Keratinocyte (primary cell): ENCODE measurements around the gene STAC. TPM values are rescaled to one million over a fixed set of nuclear protein-coding genes. Genes with fewer than 3 reads are reported as not detected.

ENCODE experiments used
- DNase-seq: peaks from one replicate; pipeline ENCODE4 v3.0.0-alpha.2; 2011; ENCODE audit warnings: low read depth, missing footprints, low spot score
- FAIRE-seq: peaks from 2 replicates; lab custom pipeline; 2011; peaks lifted over from hg19 to GRCh38; lab: Jason Lieb, UNC
- H2AFZ ChIP-seq: 2 replicates; pipeline ENCODE4 v1.6.0; 2012; ENCODE audit warnings: low read length, control low read depth, inconsistent platforms; ENCODE audit not compliant: control insufficient read depth
- H3K27ac ChIP-seq: 2 replicates; pipeline ENCODE4 v1.5.1; 2011; ENCODE audit warnings: low read length; ENCODE audit not compliant: control insufficient read depth, insufficient read depth
- H3K27me3 ChIP-seq: 3 replicates; pipeline ENCODE4 v1.6.0; 2011; ENCODE audit warnings: low read length; ENCODE audit not compliant: control insufficient read depth, insufficient read depth; ENCODE audit errors: extremely low read depth
- H3K36me3 ChIP-seq, 2 experiments: 2 replicates in 1 of 2; 3 replicates in 1 of 2; pipeline ENCODE4 v1.5.1; 2011; ENCODE audit warnings: low read length in 2 of 2, mild to moderate bottlenecking in 1 of 2; ENCODE audit not compliant: control insufficient read depth in 2 of 2, insufficient read depth in 2 of 2; ENCODE audit errors: extremely low read depth in 1 of 2
- H3K4me1 ChIP-seq: 3 replicates; pipeline ENCODE4 v1.5.1; 2011; ENCODE audit warnings: low read length; ENCODE audit not compliant: control insufficient read depth, insufficient read depth; ENCODE audit errors: extremely low read depth
- H3K4me2 ChIP-seq: 3 replicates; pipeline ENCODE4 v1.6.0; 2011; ENCODE audit warnings: low read depth, low read length; ENCODE audit not compliant: control insufficient read depth, insufficient read depth; ENCODE audit errors: extremely low read depth
- H3K4me3 ChIP-seq, 3 experiments: fragments of 200-600 bp in 1 of 3; sonication (generic) in 1 of 3; 2 replicates in 2 of 3; 3 replicates in 1 of 3; pipeline ENCODE4 v1.5.1; 2011 to 2016; ENCODE audit warnings: low read length in 3 of 3, mild to moderate bottlenecking in 3 of 3, control low read depth in 2 of 3, inconsistent platforms in 1 of 3, low read depth in 1 of 3, mixed read lengths in 1 of 3, mixed run types in 1 of 3, moderate library complexity in 1 of 3; ENCODE audit not compliant: control insufficient read depth in 2 of 3, insufficient read depth in 2 of 3; ENCODE audit errors: extremely low read depth in 1 of 3
- H3K79me2 ChIP-seq: 2 replicates; pipeline ENCODE4 v1.6.0; 2012; ENCODE audit warnings: low read length; ENCODE audit not compliant: control insufficient read depth, insufficient read depth
- H3K9ac ChIP-seq: 3 replicates; pipeline ENCODE4 v1.6.0; 2011; ENCODE audit warnings: low read length; ENCODE audit not compliant: control insufficient read depth, insufficient read depth; ENCODE audit errors: extremely low read depth
- H3K9me1 ChIP-seq: 3 replicates; pipeline ENCODE4 v1.6.0; 2011; ENCODE audit warnings: low read length; ENCODE audit not compliant: control insufficient read depth, insufficient read depth; ENCODE audit errors: extremely low read depth
- H3K9me3 ChIP-seq: 2 replicates; pipeline ENCODE4 v1.5.1; 2012; ENCODE audit warnings: low read depth, low read length; ENCODE audit not compliant: control insufficient read depth
- H4K20me1 ChIP-seq: 3 replicates; pipeline ENCODE4 v1.6.0; 2011; ENCODE audit warnings: low read length; ENCODE audit not compliant: control insufficient read depth, insufficient read depth; ENCODE audit errors: extremely low read depth
- EZH2 ChIP-seq: IDR thresholded peaks from one replicate; pipeline ENCODE4 v1.6.1; 2012; ENCODE audit warnings: inconsistent platforms, mild to moderate bottlenecking, low read length, moderate library complexity
- dilution Hi-C: fragments of 300-500 bp; cut with MboI; formaldehyde crosslinking; loops from one replicate; pipeline ENCODE4 v1.7.0; 2020; ENCODE audit warnings: low sequenced_read_pairs; ENCODE audit not compliant: extremely low pct_ligation_motif_present
- polyA plus RNA-seq, 5 experiments: library from polyadenylated mRNA; depleted of rRNA in 3 of 5; stranded (reverse) in 3 of 5; stranded (forward) in 1 of 5; unstranded in 1 of 5; fragments of >200 nt; gene quantifications; 1 replicate in 1 of 5; 2 replicates in 3 of 5; 3 replicates in 1 of 5; pipeline versions ENCODE4 v1.2.1 to v1.2.3, GENCODE V29; 2011 to 2012; ENCODE audit warnings: missing spikeins in 2 of 5, low read depth in 1 of 5, low replicate concordance in 1 of 5
- TF ChIP-seq, protein P1 (sequence below), 3 experiments: IDR thresholded peaks in 1 of 3; conservative IDR thresholded peaks in 1 of 3; optimal IDR thresholded peaks in 1 of 3; 2 replicates in 2 of 3; 3 replicates in 1 of 3; pipeline versions ENCODE3 to v1.5.1; 2011; ENCODE audit warnings: low read length in 3 of 3, mild to moderate bottlenecking in 3 of 3, moderate library complexity in 2 of 3, control low read depth in 1 of 3, inconsistent platforms in 1 of 3; ENCODE audit not compliant: insufficient read depth in 2 of 3; ENCODE audit errors: extremely low read depth in 1 of 3

The STAC gene
- polyA plus RNA-seq, 1 donor (not counting 4 experiments of a cell fraction or from before 2014, with no cell fraction given), result 7.9 TPM

DNA sequence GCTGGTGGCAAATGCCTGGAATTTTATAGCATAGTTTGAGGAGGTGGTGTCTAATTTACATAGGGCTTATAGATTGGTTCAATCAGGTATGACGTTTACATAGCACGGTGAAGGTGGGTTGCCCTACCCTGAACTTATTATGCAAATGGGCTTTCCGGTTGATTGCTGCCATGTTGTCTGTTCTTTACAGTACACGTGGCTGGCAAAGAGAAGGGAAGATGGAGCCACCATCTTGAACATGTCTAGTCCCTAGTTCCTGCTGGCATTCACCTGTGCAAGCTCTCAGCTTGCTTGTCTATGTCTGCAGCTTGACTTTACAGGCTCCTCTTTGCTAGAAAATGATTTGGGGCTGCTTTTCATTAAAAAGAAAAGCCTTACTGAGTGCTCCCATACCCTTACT is 14.0 kb upstream of the STAC start:
- dilution Hi-C loops, result no loop called here
- Histone ChIP-seq H3K9me1 (no peaks in the 10 kb centered on the region), H3K27me3 (no peaks in the 10 kb centered on the region), H3K36me3 (no peaks in the 10 kb centered on the region), H4K20me1 (no peaks in the 10 kb centered on the region), H3K79me2 (no peaks in the 10 kb centered on the region), H3K4me2 (no peak overlapping the region), H3K4me3 (no peak overlapping the region), H3K9ac (no peak overlapping the region), H3K4me1 (peaks cover 24% of the 10 kb centered on the region), H2AFZ (no peak overlapping the region), H3K9me3 (no peaks in the 10 kb centered on the region), H3K27ac (no peak overlapping the region)
- DNase-seq (no peak), FAIRE-seq (no peak)
- TF ChIP-seq, protein P1, sequence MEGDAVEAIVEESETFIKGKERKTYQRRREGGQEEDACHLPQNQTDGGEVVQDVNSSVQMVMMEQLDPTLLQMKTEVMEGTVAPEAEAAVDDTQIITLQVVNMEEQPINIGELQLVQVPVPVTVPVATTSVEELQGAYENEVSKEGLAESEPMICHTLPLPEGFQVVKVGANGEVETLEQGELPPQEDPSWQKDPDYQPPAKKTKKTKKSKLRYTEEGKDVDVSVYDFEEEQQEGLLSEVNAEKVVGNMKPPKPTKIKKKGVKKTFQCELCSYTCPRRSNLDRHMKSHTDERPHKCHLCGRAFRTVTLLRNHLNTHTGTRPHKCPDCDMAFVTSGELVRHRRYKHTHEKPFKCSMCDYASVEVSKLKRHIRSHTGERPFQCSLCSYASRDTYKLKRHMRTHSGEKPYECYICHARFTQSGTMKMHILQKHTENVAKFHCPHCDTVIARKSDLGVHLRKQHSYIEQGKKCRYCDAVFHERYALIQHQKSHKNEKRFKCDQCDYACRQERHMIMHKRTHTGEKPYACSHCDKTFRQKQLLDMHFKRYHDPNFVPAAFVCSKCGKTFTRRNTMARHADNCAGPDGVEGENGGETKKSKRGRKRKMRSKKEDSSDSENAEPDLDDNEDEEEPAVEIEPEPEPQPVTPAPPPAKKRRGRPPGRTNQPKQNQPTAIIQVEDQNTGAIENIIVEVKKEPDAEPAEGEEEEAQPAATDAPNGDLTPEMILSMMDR (optimal IDR thresholded peaks at IDR 0.05 in 1 of 3, IDR thresholded peaks at IDR 0.05 in 1 of 3, conservative IDR thresholded peaks at IDR 0.05 in 1 of 3; ENCODE audit: extremely low read depth in 1 of 3, insufficient read depth in 2 of 3, low read length in 3 of 3), result no peak
- no peak for TF ChIP-seq EZH2

DNA sequence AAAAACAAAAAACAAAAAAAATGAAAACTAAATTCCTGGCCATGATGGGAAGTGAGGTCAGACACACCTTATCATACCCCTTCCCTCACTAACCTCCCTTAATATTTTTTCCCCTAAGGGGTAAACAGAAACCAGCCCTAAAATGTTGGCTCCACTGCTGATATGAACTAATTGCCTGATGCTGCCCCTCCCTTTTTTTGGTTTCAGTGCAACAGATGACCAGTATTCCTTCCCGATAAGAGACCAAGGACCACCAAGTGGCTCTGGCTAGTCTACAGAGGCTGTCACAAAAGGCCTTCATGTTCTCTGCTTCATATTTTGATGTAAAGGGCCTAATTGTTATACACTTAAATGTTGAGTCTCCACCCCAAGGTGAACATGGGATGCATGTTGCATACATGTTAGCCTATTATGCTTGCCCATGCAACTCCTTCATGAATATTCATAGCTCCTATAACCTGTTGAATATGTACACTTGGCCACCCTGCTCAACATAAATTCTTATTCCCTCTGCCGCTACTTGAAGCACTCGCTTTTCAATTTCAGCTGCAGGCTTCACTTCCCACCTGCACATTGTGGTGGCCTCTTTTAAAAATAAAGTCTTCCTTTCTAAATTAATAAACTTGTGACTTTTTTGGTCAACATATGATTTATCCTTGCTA is 12.3 kb upstream of the STAC start:
- dilution Hi-C loops, result no loop called here
- no peaks in the 10 kb centered on the region for H3K27me3 ChIP-seq
- H3K4me3 ChIP-seq, result no peak overlapping the region
- no peaks in the 10 kb centered on the region for H3K36me3 ChIP-seq
- no peaks in the 10 kb centered on the region for H4K20me1 ChIP-seq
- no peaks in the 10 kb centered on the region for H3K9me1 ChIP-seq
- no peaks in the 10 kb centered on the region for H3K9me3 ChIP-seq
- no peaks in the 10 kb centered on the region for H3K79me2 ChIP-seq
- DNase-seq (no peak), FAIRE-seq (no peak)
- H3K4me1 ChIP-seq, result peaks cover 24% of the 10 kb centered on the region
- H3K4me2 ChIP-seq, result no peak overlapping the region
- TF ChIP-seq EZH2, result no peak
- TF ChIP-seq, protein P1 (optimal IDR thresholded peaks at IDR 0.05 in 1 of 3, IDR thresholded peaks at IDR 0.05 in 1 of 3, conservative IDR thresholded peaks at IDR 0.05 in 1 of 3; ENCODE audit: extremely low read depth in 1 of 3, insufficient read depth in 2 of 3, low read length in 3 of 3), result no peak
- no peak overlapping the region for H3K9ac ChIP-seq
- no peak overlapping the region for H3K27ac ChIP-seq
- H2AFZ ChIP-seq, result no peak overlapping the region
